Glomerular visceral epithelial cell (primary cell): ENCODE measurements around the gene APLNR.
A peak's percentile ranks its signal among the peaks of the same experiment; 100 is the strongest.

Experiments
- DNase-seq: peaks from one replicate; pipeline ENCODE4 v3.0.0-alpha.2; 2016; ENCODE audit errors: extremely low spot score

APLNR gene

DNA sequence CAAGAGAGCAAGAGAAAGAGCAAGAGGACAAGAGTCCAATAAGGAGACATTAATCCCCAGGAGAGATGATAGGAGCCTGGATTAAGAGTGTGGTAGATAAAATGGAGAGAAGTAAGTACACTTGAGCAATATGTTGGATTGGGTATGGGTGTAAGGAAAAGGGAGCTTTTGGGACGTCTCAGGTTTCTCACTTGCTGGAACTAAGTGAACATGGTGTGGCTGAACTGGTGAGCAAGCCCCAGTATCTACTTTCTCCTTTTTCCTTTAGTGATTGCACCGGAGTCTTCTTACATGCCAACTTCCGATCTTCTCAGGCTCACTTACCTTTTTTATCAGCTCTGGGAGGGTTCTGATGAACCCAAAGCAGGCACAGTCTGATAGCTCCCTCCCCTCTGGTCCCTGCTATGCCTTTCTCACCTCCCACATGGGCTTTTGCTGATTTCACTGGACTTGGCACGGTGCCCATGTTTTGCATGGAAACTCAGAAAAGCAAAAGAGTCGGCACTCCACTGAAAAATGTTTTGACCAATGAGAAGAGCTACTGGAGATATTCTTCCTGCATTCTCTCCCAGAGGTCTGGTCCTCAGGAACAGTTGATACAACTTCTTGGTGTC is 14.5 kb upstream of the APLNR start:
- DNase-seq: peak; percentile 16

DNA sequence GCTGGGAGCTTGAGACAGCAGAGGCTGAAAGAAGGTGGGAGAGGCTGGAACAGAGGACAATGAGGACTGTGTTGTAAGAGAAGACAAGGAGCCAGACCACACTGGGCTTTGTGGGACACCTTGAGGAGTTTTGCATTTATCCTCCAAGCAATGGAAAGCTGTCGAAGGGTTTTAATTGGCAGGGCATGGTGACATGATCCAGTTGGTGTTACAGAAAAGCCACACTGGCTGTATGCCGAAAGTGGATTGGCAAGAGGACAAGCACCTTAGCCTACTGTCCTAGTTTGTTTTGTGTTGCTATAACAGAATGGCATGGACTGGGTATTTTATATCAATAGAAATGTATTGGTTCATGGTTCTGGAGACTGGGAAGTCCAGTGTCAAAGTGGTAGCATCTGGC is 14.0 kb upstream of the APLNR start:
- no peak for DNase-seq

- DNase-seq: peak; percentile 58
Observed at GRCh38 chr11:57249384-57250319, 12.6 kb upstream of the APLNR start.

GRCh38 chr11:57248780-57249383 is 11.8 kb upstream of the APLNR start:
- peak; percentile 64 for DNase-seq

- no peak for DNase-seq
Observed at GRCh38 chr11:57244911-57245310, 7.9 kb upstream of the APLNR start.

DNA sequence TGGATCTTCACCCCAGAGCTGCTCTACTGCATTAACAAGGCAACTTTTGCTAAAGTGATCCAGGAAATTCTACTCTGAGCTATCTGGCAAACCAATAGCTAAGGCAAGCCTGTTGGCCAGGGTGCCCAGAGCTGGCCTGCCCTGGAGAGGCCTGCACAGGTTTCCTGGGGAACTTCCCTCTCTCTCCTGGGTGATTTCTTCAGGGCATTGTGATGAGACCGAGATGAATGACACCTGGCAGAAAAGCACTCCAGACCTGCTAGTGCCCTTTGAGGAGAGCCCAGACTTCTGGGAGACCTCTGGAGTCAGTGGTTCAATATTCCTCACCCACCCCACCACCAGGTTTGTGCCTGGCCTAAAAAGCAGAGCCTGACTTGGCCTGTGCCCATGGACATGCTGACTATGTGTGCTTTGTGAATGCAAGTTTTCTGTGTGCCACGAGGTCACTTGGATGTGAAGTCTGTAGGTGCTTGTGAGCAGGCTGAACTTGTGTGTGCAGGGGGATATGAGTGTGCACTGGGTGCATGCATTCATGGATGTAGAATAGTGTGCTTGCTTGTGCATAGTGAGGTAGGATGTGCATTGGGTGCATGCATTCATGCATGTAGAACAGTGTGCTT is 4.4 kb upstream of the APLNR start:
- DNase-seq: no peak

GRCh38 chr11:57240757-57241156 is 3.7 kb upstream of the APLNR start:
- DNase-seq: no peak

- no peak for DNase-seq
Observed at GRCh38 chr11:57240007-57240406, 3.0 kb upstream of the APLNR start.

DNA sequence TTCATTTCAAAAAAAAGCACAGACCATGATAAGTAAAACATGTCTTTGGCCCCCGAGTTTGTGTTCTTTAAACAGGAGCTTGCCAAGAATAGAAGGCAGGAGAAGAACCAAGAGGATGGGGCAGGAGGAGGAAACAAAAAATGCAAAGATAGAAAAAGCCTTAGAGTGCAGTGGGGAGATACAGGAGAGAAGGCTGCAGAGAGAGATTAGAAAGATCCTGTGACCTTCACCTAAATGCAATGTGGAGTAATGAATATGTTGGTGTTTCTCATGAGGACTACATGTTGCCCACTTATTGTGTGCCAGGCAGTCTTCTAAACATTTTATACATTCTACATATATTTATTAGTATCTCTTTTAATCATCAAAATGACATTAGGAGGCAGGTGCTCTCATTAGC is 2.3 kb upstream of the APLNR start:
- no peak for DNase-seq

- DNase-seq: no peak
Observed at GRCh38 chr11:57235761-57236703, 1.0 kb downstream of the APLNR start.

DNA sequence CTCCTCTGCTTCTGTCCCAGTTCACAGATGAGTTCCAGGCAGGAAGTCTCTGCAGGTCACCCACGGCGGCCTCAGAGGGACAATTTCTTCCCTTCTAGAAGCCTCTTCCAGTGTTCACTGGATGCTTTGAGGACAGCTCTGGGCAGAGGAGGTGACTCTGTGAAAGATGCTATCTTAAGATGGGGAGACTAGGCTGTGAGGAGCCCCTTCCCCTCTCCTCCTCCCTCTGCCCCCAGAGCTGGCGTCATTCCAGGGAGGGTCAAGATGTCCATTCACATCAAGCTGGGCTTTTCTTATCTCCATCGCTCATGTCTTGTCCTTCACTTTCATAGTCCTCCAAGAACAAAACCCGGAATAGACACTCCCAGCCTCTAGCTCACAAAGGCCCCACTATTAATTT is 3.3 kb downstream of the APLNR start:
- no peak for DNase-seq

DNA sequence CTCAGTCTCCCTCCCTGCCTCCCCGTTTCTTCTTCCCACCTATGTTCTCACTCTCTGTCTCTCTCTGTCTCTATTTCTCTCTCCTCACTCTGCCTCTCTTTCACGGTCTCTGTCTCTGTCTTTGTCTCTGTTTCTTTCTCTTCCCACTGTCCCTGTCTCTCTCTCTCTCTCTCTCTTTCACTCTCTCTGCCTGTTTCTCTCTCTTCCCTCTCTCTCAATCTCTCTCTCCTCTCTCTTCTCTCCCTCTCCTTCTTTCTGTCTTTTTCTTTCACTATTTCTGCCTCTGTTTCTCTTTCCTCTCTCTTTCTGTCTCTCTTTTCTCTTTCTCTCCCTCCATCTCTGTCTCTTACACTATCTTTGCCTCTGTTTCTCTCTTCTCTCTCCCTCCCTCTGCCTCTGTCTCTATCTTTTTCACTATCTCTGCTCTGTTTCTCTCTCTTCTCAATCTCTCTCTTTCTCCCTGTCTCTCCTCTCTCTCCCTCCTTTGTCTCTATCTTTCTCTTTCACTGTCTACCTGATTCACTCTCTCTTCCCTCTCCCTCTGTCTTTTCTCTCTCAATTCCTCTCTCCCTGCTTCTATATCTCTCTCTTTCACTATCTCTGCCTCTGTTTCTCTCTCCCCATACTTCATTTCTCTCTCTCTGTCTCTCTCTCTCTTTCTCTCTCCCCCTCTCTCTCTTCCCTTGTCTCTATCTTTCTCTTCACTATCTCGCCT is 5.4 kb downstream of the APLNR start:
- no peak for DNase-seq

DNA sequence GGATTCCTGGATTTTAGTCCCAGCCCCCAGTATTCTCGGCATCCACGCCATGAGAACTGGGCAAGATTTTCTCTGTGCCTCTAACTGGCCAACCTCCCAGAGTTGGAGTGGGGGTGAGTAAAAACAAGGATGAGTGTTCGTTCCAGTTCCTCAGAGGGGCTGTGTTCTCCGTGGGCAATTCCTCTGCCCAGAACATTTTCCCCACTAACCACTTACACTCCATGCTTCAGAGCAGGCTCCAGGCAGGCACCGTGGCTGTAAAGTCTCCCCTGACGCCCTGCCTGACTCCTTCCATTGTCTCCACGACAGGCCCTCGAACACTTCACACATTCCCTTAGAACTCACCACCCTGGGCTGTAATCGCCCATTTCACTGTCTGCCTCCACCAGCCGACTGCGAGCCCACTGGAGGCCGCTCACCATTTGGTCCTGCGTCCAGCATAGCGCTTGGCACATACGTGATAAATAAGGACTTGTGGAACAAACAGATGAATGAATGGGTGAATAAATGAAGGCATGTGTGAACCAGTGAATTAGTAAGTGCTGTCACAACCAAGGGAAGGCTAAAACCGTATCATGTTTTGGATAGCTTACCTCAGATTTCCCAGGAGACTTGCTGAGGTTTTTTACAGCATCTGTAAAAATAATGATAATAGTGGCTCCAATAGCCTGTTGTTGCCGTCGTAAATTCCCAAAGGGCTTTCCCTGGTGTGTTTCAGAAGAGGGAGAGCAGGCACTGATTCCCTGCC is 6.1 kb downstream of the APLNR start:
- DNase-seq: no peak

DNA sequence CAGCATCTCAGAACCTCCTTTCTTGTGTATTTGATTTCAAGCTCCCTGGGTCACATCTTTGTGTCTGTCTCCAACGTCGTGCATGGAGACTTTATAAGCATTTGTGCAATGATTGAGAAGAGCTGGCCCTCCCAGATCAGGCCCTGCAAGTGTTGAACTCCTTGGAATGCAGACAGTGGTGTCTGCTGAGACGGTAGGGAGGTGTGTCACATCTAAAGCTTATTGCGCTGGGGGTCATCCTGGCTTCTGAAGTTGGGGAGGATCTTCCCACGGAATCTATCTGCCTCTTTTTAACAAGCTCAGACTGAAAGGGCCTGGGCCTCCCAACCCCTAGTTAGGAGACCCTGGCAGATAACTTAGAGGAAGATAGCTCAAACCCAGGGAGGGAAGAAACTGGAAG is 6.7 kb downstream of the APLNR start:
- DNase-seq: no peak

GRCh38 chr11:57228600-57228999 is 8.4 kb downstream of the APLNR start:
- no peak for DNase-seq

DNA sequence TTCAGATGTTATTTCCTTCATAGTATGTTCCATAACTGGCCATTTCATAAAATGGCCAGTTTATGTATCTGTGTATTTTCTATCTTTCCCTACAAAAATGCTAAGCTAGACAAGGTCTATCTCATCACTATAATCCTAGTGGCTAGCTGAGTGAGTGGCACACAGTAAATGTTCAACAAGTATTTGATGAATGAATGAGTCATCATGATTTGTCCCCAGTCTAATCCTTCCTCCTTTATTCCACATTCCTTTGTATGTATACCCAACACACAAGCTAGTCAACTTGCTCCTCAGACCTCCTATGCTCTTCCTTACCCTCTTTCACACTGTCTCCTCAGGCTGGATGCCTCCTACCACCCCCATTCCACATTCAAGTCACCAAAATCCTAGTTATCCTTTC is 12.5 kb downstream of the APLNR start:
- DNase-seq: peak; percentile 2

GRCh38 chr11:57224128-57224527 is 12.9 kb downstream of the APLNR start:
- no peak for DNase-seq

DNA sequence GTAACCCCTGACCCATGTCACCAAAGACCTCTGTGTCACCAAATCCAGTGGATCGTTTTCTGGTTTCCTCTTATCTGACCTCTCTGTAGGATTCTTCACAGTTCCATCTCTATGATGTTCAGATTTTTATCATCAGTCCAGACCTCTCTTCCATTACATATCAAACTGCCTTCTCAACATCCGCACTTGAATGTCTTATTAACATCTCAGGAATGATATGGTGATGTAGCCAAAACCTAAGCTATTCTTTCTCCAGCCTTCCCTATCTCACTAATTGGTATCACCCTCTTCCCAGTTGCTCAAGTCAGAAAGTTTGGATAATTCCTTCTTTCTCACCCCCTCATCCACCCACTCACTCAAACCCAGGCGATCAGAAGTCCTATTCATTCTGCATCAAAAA is 13.4 kb downstream of the APLNR start:
- no peak for DNase-seq

GRCh38 chr11:57222239-57222638 is 14.8 kb downstream of the APLNR start:
- no peak for DNase-seq
